Measurements from ENCODE around the gene POLE2. TPM values are rescaled to one million over a fixed set of nuclear protein-coding genes. Genes with fewer than 3 reads are reported as not detected.

Gene POLE2
- total RNA-seq, 4 donors from 2014 or later = 0.39 to 0.83 (median 0.46) TPM; not detected in 1

DNA sequence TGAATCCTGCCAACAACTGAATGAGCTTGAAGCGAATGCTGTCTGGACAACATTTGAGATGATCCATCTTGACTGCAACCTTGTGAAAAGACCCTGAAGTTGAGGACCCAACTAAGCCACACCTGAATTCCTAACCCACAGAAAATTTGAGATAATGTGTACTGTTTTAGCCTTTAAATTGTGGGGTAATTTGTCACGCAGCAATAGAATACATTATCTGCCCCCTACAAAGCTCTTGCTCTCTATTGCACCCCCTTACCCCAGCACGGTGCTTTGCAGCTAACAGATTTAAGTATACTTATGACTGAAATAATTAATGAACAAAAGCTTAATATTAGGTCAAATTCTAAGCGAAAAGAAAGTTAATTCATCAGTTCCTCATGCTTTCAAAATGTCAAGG, 1.6 kb downstream of the POLE2 start:
- intact Hi-C loops (cut with DNase I) = no loop called here
- no peak overlapping the region for H3K27ac ChIP-seq (replicated peaks in 1 of 4)
- no peaks in the 10 kb centered on the region for H3K27me3 ChIP-seq
- no peak overlapping the region for H3K4me3 ChIP-seq
- H3K36me3 ChIP-seq = no peaks in the 10 kb centered on the region
- TF ChIP-seq POLR2AphosphoS5 (IDR thresholded peaks at IDR 0.05) (no peak), EP300 (IDR thresholded peaks at IDR 0.05) (no peak), POLR2A (IDR thresholded peaks at IDR 0.05; ENCODE audit: low read depth) (no peak)
- TF ChIP-seq, protein P1, sequence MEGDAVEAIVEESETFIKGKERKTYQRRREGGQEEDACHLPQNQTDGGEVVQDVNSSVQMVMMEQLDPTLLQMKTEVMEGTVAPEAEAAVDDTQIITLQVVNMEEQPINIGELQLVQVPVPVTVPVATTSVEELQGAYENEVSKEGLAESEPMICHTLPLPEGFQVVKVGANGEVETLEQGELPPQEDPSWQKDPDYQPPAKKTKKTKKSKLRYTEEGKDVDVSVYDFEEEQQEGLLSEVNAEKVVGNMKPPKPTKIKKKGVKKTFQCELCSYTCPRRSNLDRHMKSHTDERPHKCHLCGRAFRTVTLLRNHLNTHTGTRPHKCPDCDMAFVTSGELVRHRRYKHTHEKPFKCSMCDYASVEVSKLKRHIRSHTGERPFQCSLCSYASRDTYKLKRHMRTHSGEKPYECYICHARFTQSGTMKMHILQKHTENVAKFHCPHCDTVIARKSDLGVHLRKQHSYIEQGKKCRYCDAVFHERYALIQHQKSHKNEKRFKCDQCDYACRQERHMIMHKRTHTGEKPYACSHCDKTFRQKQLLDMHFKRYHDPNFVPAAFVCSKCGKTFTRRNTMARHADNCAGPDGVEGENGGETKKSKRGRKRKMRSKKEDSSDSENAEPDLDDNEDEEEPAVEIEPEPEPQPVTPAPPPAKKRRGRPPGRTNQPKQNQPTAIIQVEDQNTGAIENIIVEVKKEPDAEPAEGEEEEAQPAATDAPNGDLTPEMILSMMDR (IDR thresholded peaks at IDR 0.05) = no peak
- peaks cover 7 to 17% (median 14%) of the 10 kb centered on the region in 4 donors for H3K4me1 ChIP-seq
- no peaks in the 10 kb centered on the region for H3K9me3 ChIP-seq
- DNase-seq (ENCODE audit: extremely low spot score) = no peak
- WGBS = 91% methylated on average over 4 of the region's 4 CpGs

DNA sequence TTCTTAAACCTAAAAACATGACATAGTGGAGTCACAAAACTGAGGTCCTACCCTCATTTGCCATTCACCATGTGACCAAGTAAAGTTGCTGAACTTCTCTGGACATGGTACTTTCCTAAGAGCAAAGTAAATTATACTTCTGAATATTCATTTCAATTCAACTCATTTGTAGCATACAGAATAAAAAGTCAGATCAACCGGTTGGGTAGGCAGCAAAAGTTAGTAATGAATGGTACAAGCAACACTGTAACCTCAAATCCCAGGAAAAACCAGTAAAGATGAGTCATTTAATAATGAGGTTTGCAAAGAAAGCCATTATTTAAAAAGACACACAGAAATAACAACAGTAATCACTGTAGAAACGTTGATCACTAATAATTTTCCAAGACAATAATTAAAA, 8.7 kb downstream of the POLE2 start:
- intact Hi-C loops (cut with DNase I) = no loop called here
- Histone ChIP-seq H3K4me3 (no peak overlapping the region), H3K4me1 (no peaks in the 10 kb centered on the region), H3K27ac (replicated peaks in 1 of 4) (no peak overlapping the region), H3K27me3 (no peaks in the 10 kb centered on the region), H3K36me3 (no peaks in the 10 kb centered on the region), H3K9me3 (no peaks in the 10 kb centered on the region)
- no peak for DNase-seq (ENCODE audit: extremely low spot score)
- WGBS = 83% methylated on average over 2 of the region's 2 CpGs
- TF ChIP-seq POLR2AphosphoS5 (IDR thresholded peaks at IDR 0.05) = no peak
- TF ChIP-seq, protein P1 (IDR thresholded peaks at IDR 0.05) = no peak
- TF ChIP-seq POLR2A (IDR thresholded peaks at IDR 0.05; ENCODE audit: low read depth) = no peak
- no peak for TF ChIP-seq EP300 (IDR thresholded peaks at IDR 0.05)

DNA sequence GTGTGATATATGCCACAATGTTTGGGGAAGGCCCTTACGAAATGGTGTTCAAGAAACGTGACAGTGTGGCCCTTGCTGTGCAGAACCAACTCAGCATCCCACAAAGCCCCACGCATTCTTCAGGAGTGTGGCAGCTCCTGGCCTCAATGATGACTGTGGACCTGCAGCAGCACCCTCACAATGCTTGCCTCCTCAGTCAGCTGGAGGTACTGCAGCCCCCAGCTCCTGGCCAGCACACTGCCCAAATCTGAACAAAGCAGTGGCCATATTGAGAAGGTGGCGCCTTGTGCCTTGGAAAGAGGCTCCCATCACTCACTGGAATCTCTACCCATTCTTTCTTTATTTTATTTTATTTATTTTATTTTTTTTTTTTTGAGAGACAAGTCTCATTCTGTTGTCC, 10.4 kb downstream of the POLE2 start:
- DNase-seq (ENCODE audit: extremely low spot score) = no peak
- WGBS = 100% methylated on average over 3 of the region's 4 CpGs
- Histone ChIP-seq H3K36me3 (no peaks in the 10 kb centered on the region), H3K27ac (replicated peaks in 1 of 4) (no peak overlapping the region), H3K27me3 (no peaks in the 10 kb centered on the region), H3K9me3 (no peaks in the 10 kb centered on the region), H3K4me1 (no peaks in the 10 kb centered on the region), H3K4me3 (no peak overlapping the region)
- no peak for TF ChIP-seq EP300 (IDR thresholded peaks at IDR 0.05)
- TF ChIP-seq, protein P1 (IDR thresholded peaks at IDR 0.05) = no peak
- TF ChIP-seq POLR2A (IDR thresholded peaks at IDR 0.05; ENCODE audit: low read depth) = no peak
- no peak for TF ChIP-seq POLR2AphosphoS5 (IDR thresholded peaks at IDR 0.05)
- intact Hi-C loops (cut with DNase I) = no loop called here

- TF ChIP-seq, protein P1 (IDR thresholded peaks at IDR 0.05) = no peak
- TF ChIP-seq POLR2A (IDR thresholded peaks at IDR 0.05; ENCODE audit: low read depth) (no peak), EP300 (IDR thresholded peaks at IDR 0.05) (no peak), POLR2AphosphoS5 (IDR thresholded peaks at IDR 0.05) (no peak)
- H3K4me3 ChIP-seq = no peak overlapping the region
- no peak for DNase-seq (ENCODE audit: extremely low spot score)
- no peaks in the 10 kb centered on the region for H3K4me1 ChIP-seq
- no peaks in the 10 kb centered on the region for H3K9me3 ChIP-seq
- intact Hi-C loops (cut with DNase I) = no loop called here
- H3K27me3 ChIP-seq = no peaks in the 10 kb centered on the region
- H3K27ac ChIP-seq (replicated peaks in 1 of 4) = no peak overlapping the region
- H3K36me3 ChIP-seq = no peaks in the 10 kb centered on the region
- 94% methylated on average over 2 of the region's 2 CpGs for WGBS
These were observed 14.4 kb downstream of the POLE2 start for GRCh38 chr14:49673586-49673985.

GRCh38 chr14:49670475-49670874, 17.5 kb downstream of the POLE2 start:
- DNase-seq (ENCODE audit: extremely low spot score) = no peak
- no peaks in the 10 kb centered on the region for H3K27me3 ChIP-seq
- H3K36me3 ChIP-seq = no peaks in the 10 kb centered on the region
- H3K27ac ChIP-seq (replicated peaks in 1 of 4) = no peak overlapping the region
- TF ChIP-seq EP300 (IDR thresholded peaks at IDR 0.05) = no peak
- TF ChIP-seq, protein P1 (IDR thresholded peaks at IDR 0.05) = no peak
- TF ChIP-seq POLR2A (IDR thresholded peaks at IDR 0.05; ENCODE audit: low read depth) = no peak
- no peak for TF ChIP-seq POLR2AphosphoS5 (IDR thresholded peaks at IDR 0.05)
- intact Hi-C loops (cut with DNase I) = no loop called here
- no peak overlapping the region for H3K4me3 ChIP-seq
- H3K9me3 ChIP-seq = no peaks in the 10 kb centered on the region
- no peaks in the 10 kb centered on the region for H3K4me1 ChIP-seq

Measured in esophagus muscularis mucosa (tissue), 4 donors.